Spleen (tissue), 7 donors: Measurements from ENCODE around the gene OBP2A.

Source experiments
- POLR2A ChIP-seq, 3 donors: fragments of 450-650 bp; IDR thresholded peaks; one replicate each; pipeline ENCODE4 v1.5.1; 2017; ENCODE audit warnings: antibody characterized with exemption in 3 of 3, mild to moderate bottlenecking in 1 of 3
- POLR2AphosphoS5 ChIP-seq, 3 donors: sonication (generic); formaldehyde crosslinking; IDR thresholded peaks; one replicate each; pipeline ENCODE4 v1.5.1; 2017; ENCODE audit warnings: antibody characterized with exemption in 3 of 3
- TF ChIP-seq, protein P1 (sequence below), 11 experiments: fragments of 200-600 bp in 7 of 11; fragments of 450-650 bp in 4 of 11; sonication (generic) in 4 of 11; IDR thresholded peaks in 8 of 11; conservative IDR thresholded peaks in 3 of 11; 1 replicate in 7 of 11; 2 replicates in 4 of 11; pipeline versions ENCODE4 v1.4.0 to v1.8.0; 2016 to 2021; ENCODE audit warnings: antibody characterized with exemption in 11 of 11, inconsistent platforms in 4 of 11, mild to moderate bottlenecking in 1 of 11
- donor health status: DM: no; HTN: no; CAD: no; lungs with moderate emphysema.
- donor health status: DM: no; HTN: no; CAD: no.
- donor health status: DM: no; HTN: no; CAD: no.

DNA sequence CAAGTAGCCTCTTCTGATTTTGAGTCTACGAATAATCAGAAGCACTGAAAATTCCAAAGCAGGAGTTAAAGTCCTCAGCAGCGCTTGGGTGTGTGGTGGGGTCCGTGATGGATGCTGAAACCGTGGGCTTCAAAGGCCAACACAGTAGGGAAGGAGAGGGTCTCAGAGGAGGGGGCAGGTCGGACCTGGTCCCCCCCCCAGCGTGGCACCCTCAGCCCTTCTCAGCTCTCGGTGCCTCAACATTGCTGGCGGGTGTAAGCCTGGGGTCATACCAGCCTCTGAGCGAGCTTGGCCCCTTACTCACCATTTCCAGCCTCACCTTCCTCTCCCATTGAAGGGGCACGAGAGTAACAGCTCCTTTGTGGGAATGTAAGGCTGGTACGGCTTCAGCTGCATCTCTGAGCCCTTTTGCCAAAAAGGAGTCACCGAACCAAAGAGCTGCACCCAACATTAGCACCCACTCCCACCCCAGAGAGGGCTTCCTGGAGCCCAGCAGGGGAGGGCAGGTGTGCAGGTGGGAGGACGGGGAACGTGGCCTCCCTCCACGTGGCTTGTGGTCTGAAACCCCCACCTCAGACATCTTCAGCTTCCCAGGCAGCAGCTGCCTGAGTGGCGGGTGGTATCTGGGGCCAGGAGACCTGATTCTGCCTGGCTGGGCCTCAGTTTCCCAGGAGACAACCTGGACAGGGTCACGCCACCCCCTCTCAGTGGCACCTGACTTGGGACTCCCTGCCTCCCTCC, 31.4 kb upstream of the OBP2A start:
- TF ChIP-seq POLR2AphosphoS5 (IDR thresholded peaks at IDR 0.05) (no peak), POLR2A (IDR thresholded peaks at IDR 0.05) (no peak)
- TF ChIP-seq, protein P1, sequence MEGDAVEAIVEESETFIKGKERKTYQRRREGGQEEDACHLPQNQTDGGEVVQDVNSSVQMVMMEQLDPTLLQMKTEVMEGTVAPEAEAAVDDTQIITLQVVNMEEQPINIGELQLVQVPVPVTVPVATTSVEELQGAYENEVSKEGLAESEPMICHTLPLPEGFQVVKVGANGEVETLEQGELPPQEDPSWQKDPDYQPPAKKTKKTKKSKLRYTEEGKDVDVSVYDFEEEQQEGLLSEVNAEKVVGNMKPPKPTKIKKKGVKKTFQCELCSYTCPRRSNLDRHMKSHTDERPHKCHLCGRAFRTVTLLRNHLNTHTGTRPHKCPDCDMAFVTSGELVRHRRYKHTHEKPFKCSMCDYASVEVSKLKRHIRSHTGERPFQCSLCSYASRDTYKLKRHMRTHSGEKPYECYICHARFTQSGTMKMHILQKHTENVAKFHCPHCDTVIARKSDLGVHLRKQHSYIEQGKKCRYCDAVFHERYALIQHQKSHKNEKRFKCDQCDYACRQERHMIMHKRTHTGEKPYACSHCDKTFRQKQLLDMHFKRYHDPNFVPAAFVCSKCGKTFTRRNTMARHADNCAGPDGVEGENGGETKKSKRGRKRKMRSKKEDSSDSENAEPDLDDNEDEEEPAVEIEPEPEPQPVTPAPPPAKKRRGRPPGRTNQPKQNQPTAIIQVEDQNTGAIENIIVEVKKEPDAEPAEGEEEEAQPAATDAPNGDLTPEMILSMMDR (IDR thresholded peaks at IDR 0.05 in 8 of 11, conservative IDR thresholded peaks at IDR 0.05 in 3 of 11): no peak
